Measurements from ENCODE around the gene NTN1. TPM values are rescaled to one million over a fixed set of nuclear protein-coding genes. Genes with fewer than 3 reads are reported as not detected.
"Not testable (repeated sequence)": the region's sequence is repeated elsewhere in the genome, so short reads cannot be mapped to it uniquely, and the experiment has no call there.

Gene NTN1
- total RNA-seq, 1 experiment from 2014 or later: 17.7 TPM

DNA sequence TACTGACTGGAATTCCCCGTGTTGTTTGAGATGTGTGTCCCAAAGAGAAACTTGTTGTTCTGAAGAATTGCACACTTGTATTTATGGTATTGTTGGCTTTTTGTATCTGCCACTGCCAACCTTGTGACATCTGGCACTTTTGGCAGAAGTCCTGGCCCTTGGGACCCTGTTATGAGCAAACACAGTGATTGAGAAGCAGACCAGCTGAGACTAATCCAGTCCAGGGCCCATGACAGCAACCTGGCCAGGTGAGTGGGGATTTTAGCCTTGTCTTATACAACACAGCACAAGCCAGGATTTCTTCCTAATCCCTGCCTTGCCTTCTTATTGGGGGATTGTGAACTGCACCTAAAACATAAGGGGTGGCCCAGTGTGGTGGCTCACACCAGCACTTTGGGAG is 80.0 kb downstream of the NTN1 start:
- no peak overlapping the region for H3K27ac ChIP-seq
- BruUV-seq (replicated peaks): no TSS peak

DNA sequence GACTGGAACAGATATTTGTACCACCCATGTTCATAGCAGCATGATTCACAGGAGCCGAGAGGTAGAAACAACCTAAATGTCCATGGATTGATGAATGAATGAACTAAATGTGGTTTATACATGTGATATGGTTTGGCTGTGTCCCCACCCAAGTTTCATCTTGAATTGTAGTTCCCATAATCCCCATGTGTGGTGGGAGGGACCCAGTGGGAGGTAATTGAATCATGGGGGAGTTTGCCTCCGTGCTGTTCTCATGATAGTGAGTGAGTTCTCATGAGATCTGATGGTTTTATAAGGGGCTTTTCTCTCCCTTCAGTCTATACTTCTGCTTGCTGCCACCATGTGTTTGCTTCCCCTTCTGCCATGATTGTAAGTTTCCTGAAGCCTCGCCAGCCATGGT is 81.9 kb downstream of the NTN1 start:
- intact Hi-C loops (cut with micrococcal nuclease; ENCODE audit: unreplicated experiment); BruUV-seq (replicated peaks); DNase-seq: not testable (repeated sequence)

More for the DNA sequence above, 80.0 kb downstream of the NTN1 start:
- H3K9me3 ChIP-seq (ENCODE audit: insufficient read depth, low read depth): no peaks in the 10 kb centered on the region
- H3K4me1 ChIP-seq (replicated peaks; ENCODE audit: insufficient read depth): no peaks in the 10 kb centered on the region
- CTCF ChIA-PET: no interaction called here
- no peaks in the 10 kb centered on the region for H3F3A ChIP-seq (ENCODE audit: insufficient read depth, low read depth)
- H3K79me2 ChIP-seq (ENCODE audit: low read depth): no peaks in the 10 kb centered on the region
- no peaks in the 10 kb centered on the region for H3K36me3 ChIP-seq (ENCODE audit: low read depth)
- POLR2A ChIA-PET (ENCODE audit: unreplicated experiment): no interaction called here
- TF ChIP-seq, protein P1, sequence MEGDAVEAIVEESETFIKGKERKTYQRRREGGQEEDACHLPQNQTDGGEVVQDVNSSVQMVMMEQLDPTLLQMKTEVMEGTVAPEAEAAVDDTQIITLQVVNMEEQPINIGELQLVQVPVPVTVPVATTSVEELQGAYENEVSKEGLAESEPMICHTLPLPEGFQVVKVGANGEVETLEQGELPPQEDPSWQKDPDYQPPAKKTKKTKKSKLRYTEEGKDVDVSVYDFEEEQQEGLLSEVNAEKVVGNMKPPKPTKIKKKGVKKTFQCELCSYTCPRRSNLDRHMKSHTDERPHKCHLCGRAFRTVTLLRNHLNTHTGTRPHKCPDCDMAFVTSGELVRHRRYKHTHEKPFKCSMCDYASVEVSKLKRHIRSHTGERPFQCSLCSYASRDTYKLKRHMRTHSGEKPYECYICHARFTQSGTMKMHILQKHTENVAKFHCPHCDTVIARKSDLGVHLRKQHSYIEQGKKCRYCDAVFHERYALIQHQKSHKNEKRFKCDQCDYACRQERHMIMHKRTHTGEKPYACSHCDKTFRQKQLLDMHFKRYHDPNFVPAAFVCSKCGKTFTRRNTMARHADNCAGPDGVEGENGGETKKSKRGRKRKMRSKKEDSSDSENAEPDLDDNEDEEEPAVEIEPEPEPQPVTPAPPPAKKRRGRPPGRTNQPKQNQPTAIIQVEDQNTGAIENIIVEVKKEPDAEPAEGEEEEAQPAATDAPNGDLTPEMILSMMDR (conservative IDR thresholded peaks at IDR 0.05): no peak
- TF ChIP-seq EZH2 (IDR thresholded peaks at IDR 0.05; ENCODE audit: low read depth): no peak
- intact Hi-C loops (cut with micrococcal nuclease; ENCODE audit: unreplicated experiment): no loop called here
- H4K20me1 ChIP-seq (ENCODE audit: insufficient read depth): no peaks in the 10 kb centered on the region
- H2AFZ ChIP-seq: no peak overlapping the region
- H3K4me3 ChIP-seq: no peak overlapping the region
- H3K9me2 ChIP-seq (ENCODE audit: insufficient read depth): no peaks in the 10 kb centered on the region
- no peaks in the 10 kb centered on the region for H3K27me3 ChIP-seq (ENCODE audit: insufficient read depth, low read depth)
- H3K4me2 ChIP-seq: no peak overlapping the region
- DNase-seq: no peak

DNA sequence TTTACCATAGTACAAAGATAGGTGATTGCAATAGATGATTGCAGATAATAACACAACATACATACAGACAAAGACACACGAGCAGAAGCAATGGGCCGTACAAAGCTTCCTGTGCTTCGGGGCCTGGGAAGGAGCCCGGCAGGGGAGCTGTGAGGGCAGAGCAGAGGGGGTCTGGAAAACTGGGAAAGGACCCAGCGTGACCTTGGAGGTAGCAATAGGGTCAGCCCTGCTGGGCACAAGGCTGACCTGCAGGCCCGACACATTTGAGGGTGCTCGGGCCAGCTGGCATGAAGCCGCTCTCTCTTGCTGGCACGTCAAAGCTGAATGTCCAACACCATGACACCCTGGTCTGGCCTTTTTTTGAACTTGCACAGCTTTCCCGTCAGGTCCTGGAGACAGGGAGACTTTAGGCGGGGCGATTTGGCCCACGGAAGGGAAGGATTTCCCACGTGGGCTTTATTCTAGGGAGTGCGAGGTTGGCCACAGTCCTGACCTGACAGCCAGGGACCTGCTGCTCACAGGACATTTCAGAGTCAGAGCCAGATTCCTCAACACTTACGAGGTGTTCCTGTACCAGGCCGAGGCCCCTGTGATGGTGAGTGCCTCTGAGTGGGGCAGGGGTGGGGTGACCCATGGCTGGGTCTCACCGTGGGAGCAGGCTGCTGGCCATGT is 83.2 kb downstream of the NTN1 start:
- H3K9me3 ChIP-seq (ENCODE audit: insufficient read depth, low read depth): no peaks in the 10 kb centered on the region
- DNase-seq: no peak
- CTCF ChIA-PET: no interaction called here
- no peaks in the 10 kb centered on the region for H3K79me2 ChIP-seq (ENCODE audit: low read depth)
- H4K20me1 ChIP-seq (ENCODE audit: insufficient read depth): no peaks in the 10 kb centered on the region
- no peaks in the 10 kb centered on the region for H3K9me2 ChIP-seq (ENCODE audit: insufficient read depth)
- H3F3A ChIP-seq (ENCODE audit: insufficient read depth, low read depth): no peaks in the 10 kb centered on the region
- intact Hi-C loops (cut with micrococcal nuclease; ENCODE audit: unreplicated experiment): no loop called here
- BruUV-seq (replicated peaks): no TSS peak
- no peaks in the 10 kb centered on the region for H3K27me3 ChIP-seq (ENCODE audit: insufficient read depth, low read depth)
- H3K27ac ChIP-seq: no peak overlapping the region
- H2AFZ ChIP-seq: no peak overlapping the region
- POLR2A ChIA-PET (ENCODE audit: unreplicated experiment): no interaction called here
- no peak overlapping the region for H3K4me3 ChIP-seq
- H3K36me3 ChIP-seq (ENCODE audit: low read depth): no peaks in the 10 kb centered on the region
- no peak for TF ChIP-seq EZH2 (IDR thresholded peaks at IDR 0.05; ENCODE audit: low read depth)
- TF ChIP-seq, protein P1 (conservative IDR thresholded peaks at IDR 0.05): no peak
- H3K4me2 ChIP-seq: no peak overlapping the region
- H3K4me1 ChIP-seq (replicated peaks; ENCODE audit: insufficient read depth): no peaks in the 10 kb centered on the region

More for the DNA sequence above, 81.9 kb downstream of the NTN1 start:
- H2AFZ ChIP-seq; H3K4me2 ChIP-seq; H3K9me3 ChIP-seq (ENCODE audit: insufficient read depth, low read depth); H3K27me3 ChIP-seq (ENCODE audit: insufficient read depth, low read depth); H3K79me2 ChIP-seq (ENCODE audit: low read depth); H3K4me3 ChIP-seq; H3K27ac ChIP-seq; H3K4me1 ChIP-seq (replicated peaks; ENCODE audit: insufficient read depth); H3K36me3 ChIP-seq (ENCODE audit: low read depth); H3F3A ChIP-seq (ENCODE audit: insufficient read depth, low read depth); H3K9me2 ChIP-seq (ENCODE audit: insufficient read depth); H4K20me1 ChIP-seq (ENCODE audit: insufficient read depth); CTCF ChIA-PET: not testable (repeated sequence)
- POLR2A ChIA-PET (ENCODE audit: unreplicated experiment): interaction anchor here (0.7 kb wide), 1 partner anchor 12 kb away, joined by 4 read pairs; no protein-coding TSS in a partner anchor

Data from PC-9 (cell line).